GM04504 (cell line): ENCODE measurements around the gene PRR20G.

Experiments used
- DNase-seq: peaks from one replicate; pipeline ENCODE4 v3.0.0-alpha.2; 2012; ENCODE audit warnings: low read depth

Gene PRR20G

GRCh38 chr3:127263586-127264231 is 24.1 kb downstream of the PRR20G start:
- DNase-seq: no peak

DNA sequence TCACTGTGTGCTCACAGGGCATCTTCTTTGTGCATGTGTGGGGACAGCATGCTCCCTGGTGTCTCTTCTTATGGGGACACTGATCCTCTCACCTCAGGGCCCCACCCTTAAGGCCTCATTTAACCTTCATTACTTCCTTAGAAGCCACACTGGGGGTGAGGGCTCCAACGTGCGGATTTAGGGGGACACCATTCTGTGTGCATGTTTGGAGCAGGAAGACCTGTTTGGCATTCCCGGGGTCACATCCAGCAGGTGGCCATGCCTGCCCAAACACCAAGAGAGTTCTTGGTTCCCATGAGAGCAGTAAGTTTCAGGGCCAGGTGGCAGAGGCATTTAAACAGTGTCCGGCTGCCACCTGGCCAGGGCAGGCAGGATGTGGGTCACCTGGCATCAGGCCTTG is 24.8 kb downstream of the PRR20G start:
- DNase-seq: no peak

- DNase-seq: no peak
Observed at GRCh38 chr3:127262533-127262932, 25.3 kb downstream of the PRR20G start.

- no peak for DNase-seq
Observed at GRCh38 chr3:127261925-127262324, 25.9 kb downstream of the PRR20G start.

- no peak for DNase-seq
Observed at GRCh38 chr3:127260826-127261555, 26.9 kb downstream of the PRR20G start.

DNA sequence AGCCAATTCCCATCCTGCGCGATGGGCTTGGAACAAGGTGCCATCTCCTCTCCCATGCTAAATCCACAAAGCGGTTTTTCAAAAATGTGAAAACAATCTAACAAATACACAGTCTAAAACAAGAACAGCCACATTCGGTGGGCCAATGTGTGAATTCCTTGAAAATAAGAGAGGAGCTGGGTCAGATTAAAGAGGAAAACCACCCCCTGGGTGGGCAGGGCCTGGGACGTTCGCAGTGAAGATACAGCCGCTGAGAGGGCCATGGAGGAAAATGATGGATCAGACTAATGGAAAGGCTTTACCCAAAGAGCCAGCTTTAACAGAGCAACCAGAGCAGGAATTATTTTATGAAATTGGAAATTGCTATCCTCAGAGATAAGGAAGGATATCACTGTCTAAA is 27.4 kb downstream of the PRR20G start:
- DNase-seq: no peak

DNA sequence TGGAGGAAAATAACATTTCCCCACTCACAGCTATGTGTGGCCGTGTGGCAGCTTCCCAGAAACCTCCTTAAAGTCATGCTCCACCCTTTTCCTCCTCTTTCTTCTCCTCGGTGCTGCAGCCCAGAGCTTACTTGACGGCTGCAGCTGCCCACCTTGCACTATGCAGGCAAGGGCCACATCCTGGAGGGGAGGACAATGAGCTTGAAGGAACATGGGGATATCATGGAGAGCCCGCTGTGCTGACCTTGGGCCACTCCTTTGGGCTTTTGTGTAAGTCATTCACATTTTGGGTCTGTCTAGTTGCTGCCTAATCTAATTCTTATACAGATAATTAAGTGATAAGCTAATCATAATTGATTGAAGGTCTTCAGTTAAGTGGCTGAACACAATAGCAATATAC is 28.0 kb downstream of the PRR20G start:
- DNase-seq: no peak

- DNase-seq: no peak
Observed at GRCh38 chr3:127258733-127259132, 29.1 kb downstream of the PRR20G start.

GRCh38 chr3:127257351-127257750 is 30.5 kb downstream of the PRR20G start:
- DNase-seq: no peak

DNA sequence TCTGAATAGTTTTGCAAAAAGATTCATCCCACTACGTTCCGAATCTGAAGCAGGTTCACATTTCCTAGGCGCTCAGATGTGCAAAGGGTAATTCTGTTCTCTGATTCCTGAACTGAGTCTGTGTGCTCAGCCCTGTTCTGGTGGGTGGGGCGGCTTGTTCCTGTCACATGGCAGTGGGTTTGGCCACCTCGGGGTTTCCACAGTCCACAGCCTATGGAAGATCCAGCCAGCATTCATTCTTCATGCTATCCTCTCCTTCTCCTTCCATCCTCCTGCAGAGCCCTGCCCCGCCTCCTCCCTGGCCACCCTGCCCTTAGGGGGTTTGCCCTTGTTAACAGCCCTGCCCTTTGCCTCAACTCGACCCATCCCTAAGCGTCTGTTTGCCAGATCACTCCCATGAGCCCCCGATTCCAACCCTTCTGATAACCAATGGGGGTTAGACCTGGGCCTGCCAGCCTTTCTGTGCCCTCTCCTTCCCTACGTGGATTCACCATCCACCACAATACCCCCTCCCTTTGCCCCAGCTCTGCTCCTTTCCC is 31.0 kb downstream of the PRR20G start:
- no peak for DNase-seq

- no peak for DNase-seq
Observed at GRCh38 chr3:127256138-127256537, 31.7 kb downstream of the PRR20G start.

DNA sequence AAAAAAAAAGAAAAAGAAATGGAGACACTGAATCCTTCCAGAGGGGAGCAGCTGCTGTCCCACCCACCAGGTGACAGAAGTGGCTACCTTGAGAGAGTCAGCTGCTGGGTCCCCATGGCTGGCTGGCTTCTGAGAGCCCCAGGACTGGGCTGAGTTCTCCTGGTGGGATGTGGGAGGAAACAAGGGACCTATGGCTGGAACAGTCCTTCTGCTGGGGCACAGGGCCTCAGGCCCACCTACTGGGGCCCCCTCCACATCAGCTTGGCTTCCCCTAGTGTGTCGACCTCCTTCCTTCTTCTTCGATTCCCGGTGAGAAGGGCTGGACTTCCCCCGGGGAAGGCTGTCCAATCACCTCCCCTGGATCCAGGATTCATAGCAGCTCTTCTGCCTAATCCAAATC is 32.3 kb downstream of the PRR20G start:
- DNase-seq: no peak

- DNase-seq: no peak
Observed at GRCh38 chr3:127254730-127255129, 33.1 kb downstream of the PRR20G start.

- no peak for DNase-seq
Observed at GRCh38 chr3:127254033-127254644, 33.7 kb downstream of the PRR20G start.

- DNase-seq: no peak
Observed at GRCh38 chr3:127253491-127253890, 34.4 kb downstream of the PRR20G start.

- no peak for DNase-seq
Observed at GRCh38 chr3:127252446-127252845, 35.4 kb downstream of the PRR20G start.

DNA sequence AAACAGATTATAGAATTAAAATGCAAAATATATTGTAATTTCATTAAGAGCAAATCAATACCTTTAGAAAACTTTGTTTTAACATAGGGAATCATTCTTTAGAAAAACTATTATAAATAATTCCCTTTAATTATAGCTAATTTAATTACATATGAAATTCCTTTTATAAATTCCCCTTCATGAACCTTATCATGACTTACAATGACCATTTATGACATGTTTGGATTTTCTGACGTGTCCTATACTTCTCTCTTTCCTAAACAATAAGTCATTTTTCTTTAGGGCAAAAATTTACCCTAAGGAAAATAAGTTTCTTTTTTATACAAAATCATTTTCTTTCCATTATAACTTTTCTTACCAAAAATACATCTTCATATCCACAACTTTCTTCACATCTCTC is 37.8 kb downstream of the PRR20G start:
- no peak for DNase-seq

- DNase-seq: no peak
Observed at GRCh38 chr3:127247292-127247691, 40.6 kb downstream of the PRR20G start.

DNA sequence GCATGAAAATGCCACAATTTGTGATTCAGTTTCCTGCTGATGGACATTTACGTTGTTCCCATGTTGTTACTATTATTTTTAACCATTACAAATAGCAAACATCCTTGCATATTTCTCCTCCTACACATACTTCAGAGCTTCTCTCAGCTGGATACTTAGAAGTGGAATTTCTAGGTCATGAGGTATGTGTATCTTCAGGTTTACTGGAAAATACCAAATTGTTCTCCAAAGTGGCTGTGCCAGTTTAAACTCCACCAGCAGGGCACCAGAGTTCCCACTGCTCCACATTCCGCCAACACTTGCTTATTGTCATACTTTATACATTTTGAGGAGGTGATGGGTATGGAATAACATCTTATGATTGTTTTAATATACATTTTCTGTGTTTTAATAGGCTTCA is 49.2 kb downstream of the PRR20G start:
- DNase-seq: no peak

DNA sequence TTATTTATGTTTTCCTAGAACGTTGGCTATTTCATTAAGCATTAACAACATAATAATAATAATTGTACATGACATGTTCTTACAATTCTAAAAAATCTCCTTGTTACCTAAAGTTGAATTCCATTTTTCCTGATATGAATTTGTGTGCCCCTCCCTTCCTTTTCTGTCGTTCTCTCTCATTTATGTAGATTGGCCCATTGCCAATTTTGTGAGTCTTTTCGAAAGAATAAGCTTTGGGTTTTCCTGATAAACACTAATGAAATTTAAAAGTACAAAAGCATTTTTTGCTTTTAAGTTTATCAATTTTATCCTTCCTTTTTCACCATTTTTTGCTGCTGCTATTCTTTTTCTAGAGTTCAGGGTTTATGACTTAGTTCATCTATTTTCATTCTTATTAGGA is 50.0 kb downstream of the PRR20G start:
- DNase-seq: no peak

- no peak for DNase-seq
Observed at GRCh38 chr3:127235706-127236105, 52.1 kb downstream of the PRR20G start.

DNA sequence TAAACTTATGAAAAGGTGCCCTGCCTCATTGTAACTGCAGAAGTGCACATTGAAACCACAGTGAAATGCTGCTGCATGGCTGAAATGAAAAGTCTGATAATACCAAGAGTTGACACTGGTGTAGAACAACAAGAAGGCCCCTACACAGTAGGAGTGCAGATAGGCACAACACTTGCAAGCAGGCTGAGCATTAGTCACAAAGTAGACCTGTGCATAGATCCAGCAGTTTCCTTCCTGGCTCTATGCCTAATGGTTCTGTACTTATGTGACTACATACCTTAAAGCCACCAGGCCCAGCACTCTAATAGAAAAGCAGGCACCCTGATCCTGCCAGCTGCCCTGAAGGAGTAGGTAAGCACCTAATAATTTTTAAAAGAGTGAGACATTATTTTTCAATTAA is 53.1 kb downstream of the PRR20G start:
- DNase-seq: no peak
